HepG2 (cell line): ENCODE measurements around the gene GNA12. TPM values are rescaled to one million over a fixed set of nuclear protein-coding genes. Genes with fewer than 3 reads are reported as not detected.
A peak's percentile ranks its signal among the peaks of the same experiment; 100 is the strongest.

ENCODE experiments used
- ATAC-seq: fragments of 200-7000 bp; cut with Tn5 transposase; 3 replicates; pipeline ENCODE4 v1.9.1; 2020; ENCODE audit warnings: mild to moderate bottlenecking, moderate library complexity
- BruUV-seq: library from RNA; stranded (reverse); fragments of 400-500 nt; replicated peaks from 2 replicates; lab custom pipeline; 2021; lab: Mats Ljungman, UMichigan
- CTCF ChIA-PET: fragments of 300-600 bp; formaldehyde crosslinking; extraction: SDS; loops from one replicate; lab custom pipeline; 2021; ENCODE audit warnings: low total read pairs, inconsistent platforms, low intra/inter-chr PET ratio; lab: Yijun Ruan, JAX
- POLR2A ChIA-PET: fragments of 350-600 bp; sonication (Branson Sonifier 250); formaldehyde crosslinking; loops from one replicate; lab custom pipeline; 2020; ENCODE audit warnings: antibody characterized with exemption, inconsistent platforms; lab: Yijun Ruan, JAX
- DNase-seq: peaks from one replicate; pipeline ENCODE4 v3.0.0-alpha.2; 2015; ENCODE audit warnings: low spot score
- FAIRE-seq: peaks from 3 replicates; lab custom pipeline; 2011; peaks lifted over from hg19 to GRCh38; lab: Jason Lieb, UNC
- H2AFZ ChIP-seq: one replicate; pipeline ENCODE4 v1.6.1; 2011; ENCODE audit warnings: low read length, inconsistent platforms
- H3K27ac ChIP-seq: fragments of 300-600 bp; 3 replicates; pipeline ENCODE4 v1.8.0; 2011; ENCODE audit warnings: mixed run types, mild to moderate bottlenecking, mixed read lengths, low read length, inconsistent platforms; ENCODE audit not compliant: insufficient read depth; ENCODE audit errors: extremely low read length
- H3K27me3 ChIP-seq, 2 experiments: fragments of 200-600 bp in 1 of 2; 2 replicates in 1 of 2; 3 replicates in 1 of 2; pipeline versions ENCODE4 v1.6.0 to v1.8.0; 2011; ENCODE audit warnings: low read length in 2 of 2, mild to moderate bottlenecking in 2 of 2, moderate library complexity in 2 of 2, inconsistent platforms in 1 of 2; ENCODE audit not compliant: insufficient read depth in 2 of 2, control insufficient read depth in 1 of 2
- H3K36me3 ChIP-seq, 2 experiments: fragments of 200-600 bp in 1 of 2; replicated peaks in 1 of 2; 2 replicates in 1 of 2; 3 replicates in 1 of 2; pipeline versions ENCODE4 v1.5.1 to v1.8.0; 2011; ENCODE audit warnings: low read length in 2 of 2, inconsistent platforms in 1 of 2; ENCODE audit not compliant: insufficient read depth in 2 of 2, control insufficient read depth in 1 of 2
- H3K4me1 ChIP-seq: 2 replicates; pipeline ENCODE4 v1.5.1; 2012; ENCODE audit warnings: low read length, inconsistent platforms; ENCODE audit not compliant: insufficient read depth
- H3K4me2 ChIP-seq: 2 replicates; pipeline ENCODE4 v1.6.0; 2011; ENCODE audit warnings: low read depth, low read length, inconsistent platforms
- H3K4me3 ChIP-seq, 3 experiments: fragments of 200-600 bp in 1 of 3; sonication (generic), shearing (Covaris generic) in 1 of 3; replicated peaks in 1 of 3; 2 replicates each; pipeline ENCODE4 v1.5.1; 2011 to 2016; ENCODE audit warnings: low read length in 3 of 3, inconsistent platforms in 2 of 3, low read depth in 2 of 3, mild to moderate bottlenecking in 2 of 3, control low read depth in 1 of 3, mixed read lengths in 1 of 3; ENCODE audit not compliant: insufficient read depth in 1 of 3
- H3K79me2 ChIP-seq: one replicate; pipeline ENCODE4 v1.6.1; 2011; ENCODE audit warnings: low read length, inconsistent platforms; ENCODE audit not compliant: insufficient read depth
- H3K9ac ChIP-seq: 2 replicates; pipeline ENCODE4 v1.6.0; 2011; ENCODE audit warnings: mild to moderate bottlenecking, low read depth, low read length, inconsistent platforms; ENCODE audit not compliant: insufficient read depth
- H3K9me3 ChIP-seq: 2 replicates; pipeline ENCODE4 v1.5.1; 2012; ENCODE audit warnings: mild to moderate bottlenecking, low read length
- H4K20me1 ChIP-seq: 2 replicates; pipeline ENCODE4 v1.6.0; 2011; ENCODE audit warnings: inconsistent platforms, mild to moderate bottlenecking, low read length, moderate library complexity; ENCODE audit not compliant: insufficient read depth
- CBFB ChIP-seq: sonication (generic); formaldehyde crosslinking; IDR thresholded peaks from 2 replicates; pipeline ENCODE4 v1.4.0; 2020; ENCODE audit warnings: missing genetic modification reagents
- GABPA ChIP-seq, 2 experiments: IDR thresholded peaks; 2 replicates each; pipeline ENCODE4 v1.6.1; 2011 to 2016; ENCODE audit warnings: low read depth in 2 of 2, low read length in 1 of 2, missing biosample characterization in 1 of 2, missing genetic modification characterization in 1 of 2
- HNRNPK ChIP-seq: fragments of 200-400 bp; formaldehyde crosslinking; IDR thresholded peaks from 2 replicates; pipeline ENCODE4 v1.6.1; 2018; ENCODE audit warnings: low read length, low read depth, moderate library complexity, mild to moderate bottlenecking; ENCODE audit not compliant: poor library complexity, severe bottlenecking
- MZF1 ChIP-seq: sonication (generic); formaldehyde crosslinking; IDR thresholded peaks from 2 replicates; pipeline ENCODE4 v1.8.1; 2023; ENCODE audit warnings: mild to moderate bottlenecking, missing genetic modification reagents, borderline replicate concordance
- PAF1 ChIP-seq: IDR thresholded peaks from 2 replicates; pipeline ENCODE4 v1.6.1; 2016; ENCODE audit warnings: missing genetic modification reagents, missing compliant biosample characterization
- RFX5 ChIP-seq: IDR thresholded peaks from 2 replicates; pipeline ENCODE4 v1.6.1; 2011; ENCODE audit warnings: low read depth, low read length, improper control_type of control experiment
- SIX4 ChIP-seq: sonication (generic); formaldehyde crosslinking; IDR thresholded peaks from 2 replicates; pipeline ENCODE4 v1.4.0; 2020; ENCODE audit warnings: missing genetic modification reagents
- WGBS: methylation state at CpG from one replicate; pipeline ENCODE4 v1.1.6; 2017; ENCODE audit warnings: low lambda C conversion rate; 5-methylcytosine and 5-hydroxymethylcytosine counted together
- in situ Hi-C: cut with HindIII; loops from 2 replicates; pipeline ENCODE4 v1.10.0; 2017; ENCODE audit warnings: low pct_unique_long_range_greater_than_20kb; ENCODE audit not compliant: extremely low pct_ligation_motif_present
- intact Hi-C: fragments of 100-400 bp; cut with micrococcal nuclease; formaldehyde crosslinking; loops from one replicate; pipeline ENCODE4 v1.10.0; 2022; ENCODE audit not compliant: unreplicated experiment
- polyA plus RNA-seq, 8 experiments: library from polyadenylated mRNA; depleted of rRNA in 3 of 8; stranded (reverse) in 7 of 8; unstranded in 1 of 8; fragments of >200 nt; fragmentation: Illumina TruSeq in 4 of 8; extraction: Trizol in 4 of 8; gene quantifications; 2 replicates each; pipeline versions ENCODE4 v1.2.1 to v1.2.3, GENCODE V29; 2011 to 2016; ENCODE audit warnings: low read depth in 4 of 8, missing spikeins in 1 of 8, mixed read lengths in 1 of 8; ENCODE audit not compliant: insufficient read depth in 1 of 8
- total RNA-seq, 5 experiments: library from RNA; depleted of rRNA; stranded (reverse); fragments of >200 nt; fragmentation: Illumina TruSeq; extraction: Trizol; gene quantifications; 2 replicates each; pipeline ENCODE4 v1.2.3, GENCODE V29; 2016; ENCODE audit warnings: low read depth in 1 of 5
- TF ChIP-seq, protein P1 (sequence below): sonication (generic); formaldehyde crosslinking; IDR thresholded peaks from 2 replicates; pipeline ENCODE4 v1.4.0; 2020; ENCODE audit warnings: missing genetic modification reagents, borderline replicate concordance
- TF ChIP-seq, protein P2 (sequence below): IDR thresholded peaks from 2 replicates; pipeline ENCODE4 v1.6.1; 2016; ENCODE audit warnings: missing genetic modification reagents, missing compliant biosample characterization

GNA12 gene
- total and polyA plus RNA-seq, 2 of the 13 experiments (the other 11 are each of a cell fraction or from before 2014, with no cell fraction given): 16.2 to 50.9 TPM

DNA sequence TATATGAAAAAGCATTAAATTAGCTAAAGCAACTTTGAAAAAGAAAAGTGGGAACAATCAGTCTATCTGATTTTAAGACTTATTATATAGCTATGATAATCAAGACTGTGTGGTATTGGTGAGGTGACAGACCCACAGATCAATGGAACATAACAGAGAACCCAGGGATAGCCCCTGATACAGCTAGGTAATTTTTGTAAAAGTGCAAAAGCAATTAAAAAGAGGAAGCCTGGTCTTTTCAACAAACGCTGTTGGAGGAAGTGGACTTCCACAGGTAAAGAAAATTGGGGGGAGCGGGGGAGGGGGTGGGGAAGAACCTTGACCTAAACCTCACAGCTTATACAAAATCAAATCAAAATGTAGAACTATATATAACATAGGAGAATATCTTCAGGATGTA lies 45.4 kb downstream of the GNA12 start:
- TF ChIP-seq RFX5 (no peak), CBFB (no peak), MZF1 (CRISPR knock-in tag) (no peak), PAF1 (CRISPR knock-in tag) (no peak), GABPA (IDR thresholded peaks at IDR 0.05; ENCODE audit: low read depth, low read length) (no peak), GABPA (CRISPR knock-in tag; IDR thresholded peaks at IDR 0.05; ENCODE audit: low read depth) (no peak), HNRNPK (peak; percentile 38), SIX4 (CRISPR knock-in tag) (no peak)
- TF ChIP-seq, protein P1, sequence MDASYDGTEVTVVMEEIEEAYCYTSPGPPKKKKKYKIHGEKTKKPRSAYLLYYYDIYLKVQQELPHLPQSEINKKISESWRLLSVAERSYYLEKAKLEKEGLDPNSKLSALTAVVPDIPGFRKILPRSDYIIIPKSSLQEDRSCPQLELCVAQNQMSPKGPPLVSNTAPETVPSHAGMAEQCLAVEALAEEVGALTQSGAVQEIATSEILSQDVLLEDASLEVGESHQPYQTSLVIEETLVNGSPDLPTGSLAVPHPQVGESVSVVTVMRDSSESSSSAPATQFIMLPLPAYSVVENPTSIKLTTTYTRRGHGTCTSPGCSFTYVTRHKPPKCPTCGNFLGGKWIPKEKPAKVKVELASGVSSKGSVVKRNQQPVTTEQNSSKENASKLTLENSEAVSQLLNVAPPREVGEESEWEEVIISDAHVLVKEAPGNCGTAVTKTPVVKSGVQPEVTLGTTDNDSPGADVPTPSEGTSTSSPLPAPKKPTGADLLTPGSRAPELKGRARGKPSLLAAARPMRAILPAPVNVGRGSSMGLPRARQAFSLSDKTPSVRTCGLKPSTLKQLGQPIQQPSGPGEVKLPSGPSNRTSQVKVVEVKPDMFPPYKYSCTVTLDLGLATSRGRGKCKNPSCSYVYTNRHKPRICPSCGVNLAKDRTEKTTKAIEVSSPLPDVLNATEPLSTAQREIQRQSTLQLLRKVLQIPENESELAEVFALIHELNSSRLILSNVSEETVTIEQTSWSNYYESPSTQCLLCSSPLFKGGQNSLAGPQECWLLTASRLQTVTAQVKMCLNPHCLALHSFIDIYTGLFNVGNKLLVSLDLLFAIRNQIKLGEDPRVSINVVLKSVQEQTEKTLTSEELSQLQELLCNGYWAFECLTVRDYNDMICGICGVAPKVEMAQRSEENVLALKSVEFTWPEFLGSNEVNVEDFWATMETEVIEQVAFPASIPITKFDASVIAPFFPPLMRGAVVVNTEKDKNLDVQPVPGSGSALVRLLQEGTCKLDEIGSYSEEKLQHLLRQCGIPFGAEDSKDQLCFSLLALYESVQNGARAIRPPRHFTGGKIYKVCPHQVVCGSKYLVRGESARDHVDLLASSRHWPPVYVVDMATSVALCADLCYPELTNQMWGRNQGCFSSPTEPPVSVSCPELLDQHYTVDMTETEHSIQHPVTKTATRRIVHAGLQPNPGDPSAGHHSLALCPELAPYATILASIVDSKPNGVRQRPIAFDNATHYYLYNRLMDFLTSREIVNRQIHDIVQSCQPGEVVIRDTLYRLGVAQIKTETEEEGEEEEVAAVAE (CRISPR knock-in tag): no peak
- TF ChIP-seq, protein P2, sequence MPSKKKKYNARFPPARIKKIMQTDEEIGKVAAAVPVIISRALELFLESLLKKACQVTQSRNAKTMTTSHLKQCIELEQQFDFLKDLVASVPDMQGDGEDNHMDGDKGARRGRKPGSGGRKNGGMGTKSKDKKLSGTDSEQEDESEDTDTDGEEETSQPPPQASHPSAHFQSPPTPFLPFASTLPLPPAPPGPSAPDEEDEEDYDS (CRISPR knock-in tag): no peak
- Histone ChIP-seq H3K9me3 (no peaks in the 10 kb centered on the region), H3K27me3 (no peaks in the 10 kb centered on the region), H3K4me1 (peaks cover 70% of the 10 kb centered on the region), H3K4me2 (no peak overlapping the region), H4K20me1 (no peaks in the 10 kb centered on the region), H3K27ac (no peak overlapping the region), H3K79me2 (peaks cover 72% of the 10 kb centered on the region), H2AFZ (no peak overlapping the region), H3K36me3 (peaks cover 7 to 16% of the 10 kb centered on the region in 2 experiments; a peak in 4 of 5 replicates), H3K9ac (no peak overlapping the region), H3K4me3 (no peak overlapping the region)
- DNase-seq (no peak), FAIRE-seq (no peak), ATAC-seq (no peak)
- CTCF ChIA-PET: no interaction called here
- intact Hi-C loops (no loop called here), in situ Hi-C loops (no loop called here)
- POLR2A ChIA-PET: interaction anchor here (1.2 to 1.5 kb wide), 2 partner anchors 41 to 46 kb away, joined by 3 to 4 read pairs; no protein-coding TSS in a partner anchor
- BruUV-seq: no TSS peak
- WGBS: 91% methylated on average over 2 of the region's 2 CpGs
